GM12878 (cell line): Measurements from ENCODE around the gene WWOX. TPM values are rescaled to one million over a fixed set of nuclear protein-coding genes. Genes with fewer than 3 reads are reported as not detected.

ENCODE experiments used
- ATAC-seq: fragments of 200-7000 bp; cut with Tn5 transposase; 3 replicates; pipeline ENCODE4 v1.9.1; 2020; ENCODE audit warnings: mild to moderate bottlenecking, moderate library complexity
- BruUV-seq: library from RNA; stranded (reverse); fragments of 400-500 nt; replicated peaks from 2 replicates; lab custom pipeline; 2021; lab: Mats Ljungman, UMichigan
- CTCF ChIA-PET: fragments of 300-600 bp; sonication (Branson Sonifier 250); formaldehyde crosslinking; extraction: SDS; loops from one replicate; lab custom pipeline; 2021; ENCODE audit warnings: inconsistent platforms; lab: Yijun Ruan, JAX
- POLR2A ChIA-PET: fragments of 350-600 bp; formaldehyde crosslinking; extraction: SDS; loops from one replicate; lab custom pipeline; 2021; ENCODE audit warnings: inconsistent platforms; lab: Charles Lee
- RAD21 ChIA-PET: fragments of 300-600 bp; sonication (Branson Sonifier 250); formaldehyde crosslinking; loops from one replicate; lab custom pipeline; 2023; ENCODE audit warnings: antibody characterized with exemption; ENCODE audit not compliant: unreplicated experiment; lab: Charles Lee
- SMC1A ChIA-PET: fragments of 300-600 bp; sonication (Branson Sonifier 250); formaldehyde crosslinking; loops from one replicate; lab custom pipeline; 2023; ENCODE audit not compliant: unreplicated experiment, uncharacterized antibody; lab: Charles Lee
- DNase-seq: peaks from one replicate; pipeline ENCODE4 v3.0.0-alpha.2; 2011; ENCODE audit warnings: low read depth, low spot score
- FAIRE-seq: peaks from 3 replicates; lab custom pipeline; 2011; peaks lifted over from hg19 to GRCh38; lab: Jason Lieb, UNC
- H2AFZ ChIP-seq: 2 replicates; pipeline ENCODE4 v1.6.0; 2011; ENCODE audit warnings: low read depth, low read length, control low read depth; ENCODE audit not compliant: control insufficient read depth
- H3K27ac ChIP-seq: 2 replicates; pipeline ENCODE4 v1.5.1; 2011; ENCODE audit warnings: control low read depth; ENCODE audit not compliant: control insufficient read depth, insufficient read depth
- H3K27me3 ChIP-seq, 2 experiments: replicated peaks in 1 of 2; 2 replicates each; pipeline versions ENCODE4 v1.6.0 to v1.6.1; 2011; ENCODE audit warnings: low read length in 1 of 2; ENCODE audit not compliant: control insufficient read depth in 2 of 2, insufficient read depth in 2 of 2
- H3K36me3 ChIP-seq, 2 experiments: 2 replicates each; pipeline ENCODE4 v1.5.1; 2011; ENCODE audit warnings: low read length in 1 of 2; ENCODE audit not compliant: control insufficient read depth in 2 of 2, insufficient read depth in 2 of 2
- H3K4me1 ChIP-seq: 2 replicates; pipeline ENCODE4 v1.6.1; 2011; ENCODE audit warnings: mild to moderate bottlenecking, low read length, moderate library complexity, mixed read lengths; ENCODE audit not compliant: control insufficient read depth, insufficient read depth
- H3K4me2 ChIP-seq: 2 replicates; pipeline ENCODE4 v1.6.0; 2011; ENCODE audit warnings: control low read depth; ENCODE audit not compliant: control insufficient read depth, insufficient read depth
- H3K4me3 ChIP-seq: fragments of 200-600 bp; sonication (generic); 2 replicates; pipeline ENCODE4 v1.5.1; 2016
- H3K79me2 ChIP-seq: 2 replicates; pipeline ENCODE4 v1.6.0; 2011; ENCODE audit warnings: low read length; ENCODE audit not compliant: control insufficient read depth, insufficient read depth
- H3K9ac ChIP-seq: 2 replicates; pipeline ENCODE4 v1.8.0; 2011; ENCODE audit warnings: low read length, control low read depth, mixed read lengths; ENCODE audit not compliant: control insufficient read depth, insufficient read depth
- H3K9me3 ChIP-seq: replicated peaks from 3 replicates; pipeline ENCODE4 v1.5.1; 2011; ENCODE audit warnings: mild to moderate bottlenecking, low read length; ENCODE audit not compliant: control insufficient read depth, insufficient read depth
- H4K20me1 ChIP-seq: 2 replicates; pipeline ENCODE4 v1.6.0; 2011; ENCODE audit not compliant: control insufficient read depth, insufficient read depth
- ATF7 ChIP-seq: fragments of 450-650 bp; IDR thresholded peaks from 2 replicates; pipeline ENCODE4 v1.6.1; 2016; ENCODE audit warnings: low read depth, mild to moderate bottlenecking
- CEBPB ChIP-seq, 2 experiments: fragments of 150-350 bp in 1 of 2; IDR thresholded peaks; 2 replicates each; pipeline ENCODE4 v1.6.1; 2012 to 2014; ENCODE audit warnings: low read depth in 2 of 2, low read length in 2 of 2, borderline replicate concordance in 1 of 2, inconsistent platforms in 1 of 2
- CHD1 ChIP-seq: IDR thresholded peaks from 2 replicates; pipeline ENCODE4 v1.6.1; 2012; ENCODE audit warnings: low read depth, low read length, improper control_type of control experiment
- EED ChIP-seq: sonication (generic); IDR thresholded peaks from 2 replicates; pipeline ENCODE4 v1.6.1; 2016; ENCODE audit warnings: antibody characterized with exemption, low read depth
- ESRRA ChIP-seq: IDR thresholded peaks from 2 replicates; pipeline ENCODE4 v1.6.1; 2012; ENCODE audit warnings: mild to moderate bottlenecking, low read length, improper control_type of control experiment
- ETV6 ChIP-seq, 2 experiments: fragments of 450-650 bp in 1 of 2; IDR thresholded peaks in 1 of 2; conservative IDR thresholded peaks in 1 of 2; 2 replicates each; pipeline ENCODE4 v1.6.1; 2014; ENCODE audit warnings: antibody characterized with exemption in 1 of 2, borderline replicate concordance in 1 of 2, low read depth in 1 of 2, mild to moderate bottlenecking in 1 of 2, moderate library complexity in 1 of 2
- IRF5 ChIP-seq: fragments of 450-650 bp; IDR thresholded peaks from 2 replicates; pipeline ENCODE4 v1.6.1; 2017; ENCODE audit warnings: borderline replicate concordance
- KLF5 ChIP-seq: fragments of 450-650 bp; IDR thresholded peaks from 2 replicates; pipeline ENCODE4 v1.6.1; 2014; ENCODE audit warnings: mild to moderate bottlenecking; ENCODE audit not compliant: partially characterized antibody
- MEF2B ChIP-seq: fragments of 450-650 bp; IDR thresholded peaks from 2 replicates; pipeline ENCODE4 v1.6.1; 2018; ENCODE audit warnings: mild to moderate bottlenecking, moderate library complexity; ENCODE audit not compliant: partially characterized antibody, poor library complexity, severe bottlenecking
- MLLT1 ChIP-seq: fragments of 450-650 bp; IDR thresholded peaks from 2 replicates; pipeline ENCODE4 v1.6.1; 2016; ENCODE audit warnings: mild to moderate bottlenecking
- MTA2 ChIP-seq: fragments of 450-650 bp; IDR thresholded peaks from 2 replicates; pipeline ENCODE4 v1.6.1; 2016; ENCODE audit warnings: low read depth, mild to moderate bottlenecking, moderate library complexity
- MYB ChIP-seq: fragments of 150-350 bp; IDR thresholded peaks from 2 replicates; pipeline ENCODE4 v1.6.1; 2014; ENCODE audit warnings: mild to moderate bottlenecking, low read depth, low read length, borderline replicate concordance
- NFXL1 ChIP-seq: fragments of 450-650 bp; IDR thresholded peaks from 2 replicates; pipeline ENCODE4 v1.6.1; 2017; ENCODE audit warnings: antibody characterized with exemption, mild to moderate bottlenecking, borderline replicate concordance
- NFYB ChIP-seq: IDR thresholded peaks from 2 replicates; pipeline ENCODE4 v1.6.1; 2011; ENCODE audit warnings: low read depth, mild to moderate bottlenecking, low read length, improper control_type of control experiment, moderate library complexity; ENCODE audit not compliant: insufficient read depth
- SMAD1 ChIP-seq: fragments of 450-650 bp; IDR thresholded peaks from 2 replicates; pipeline ENCODE4 v1.6.1; 2018; ENCODE audit warnings: mild to moderate bottlenecking, low read depth; ENCODE audit not compliant: partially characterized antibody
- SMARCA5 ChIP-seq: fragments of 450-650 bp; IDR thresholded peaks from 2 replicates; pipeline ENCODE4 v1.6.1; 2017; ENCODE audit warnings: mild to moderate bottlenecking
- SRF ChIP-seq, 2 experiments: IDR thresholded peaks; 2 replicates each; pipeline ENCODE4 v1.6.1; 2011; ENCODE audit warnings: low read depth in 2 of 2, low read length in 2 of 2, mild to moderate bottlenecking in 1 of 2, moderate library complexity in 1 of 2
- TARDBP ChIP-seq: IDR thresholded peaks from 2 replicates; pipeline ENCODE4 v1.6.1; 2016; ENCODE audit warnings: borderline replicate concordance
- ZNF592 ChIP-seq: fragments of 450-650 bp; IDR thresholded peaks from 2 replicates; pipeline ENCODE4 v1.6.1; 2017; ENCODE audit warnings: mild to moderate bottlenecking, moderate library complexity
- WGBS: methylation state at CpG from one replicate; pipeline ENCODE4 v1.1.6; 2016; ENCODE audit warnings: low lambda C conversion rate; ENCODE audit not compliant: insufficient replicate concordance, insufficient coverage; ENCODE audit errors: missing lambda C conversion rate; 5-methylcytosine and 5-hydroxymethylcytosine counted together
- in situ Hi-C: fragments of 300-500 bp; cut with MboI; formaldehyde crosslinking; loops from 9 replicates; pipeline ENCODE4 v1.14.3; 2018; ENCODE audit warnings: mixed read lengths
- intact Hi-C: fragments of 100-400 bp; cut with micrococcal nuclease; formaldehyde crosslinking; loops from one replicate; pipeline ENCODE4 v1.14.2; 2022; ENCODE audit not compliant: unreplicated experiment
- polyA plus RNA-seq, 11 experiments: library from polyadenylated mRNA; depleted of rRNA in 4 of 11; unstranded in 6 of 11; stranded (reverse) in 5 of 11; fragments of >200 nt; fragmentation: Nextera tagmentation in 4 of 11; fragmentation: Illumina TruSeq in 1 of 11; extraction: Ambion mirVana in 4 of 11; extraction: Trizol in 1 of 11; gene quantifications; 1 replicate in 1 of 11; 2 replicates in 10 of 11; pipeline versions ENCODE4 v1.2.1 to v1.2.3, GENCODE V29; 2011 to 2016; ENCODE audit warnings: inconsistent platforms in 2 of 11, missing spikeins in 2 of 11, low read depth in 1 of 11
- total RNA-seq, 4 experiments: library from RNA; depleted of rRNA in 3 of 4; stranded (reverse); fragments of >200 nt in 3 of 4; fragmentation: Illumina TruSeq in 1 of 4; extraction: Trizol in 1 of 4; gene quantifications; 2 replicates each; pipeline versions ENCODE4 v1.2.1 to v1.2.3, GENCODE V29; 2013 to 2021

The WWOX gene
- total and polyA plus RNA-seq, 10 of the 15 experiments (the other 5 are each of a cell fraction or from before 2014, with no cell fraction given) = 2.8 to 24.4 (median 17.8) TPM

GRCh38 chr16:78446992-78447563 lies 347.6 kb downstream of the WWOX start:
- DNase-seq = no peak
- no peak overlapping the region for H2AFZ ChIP-seq
- H3K4me2 ChIP-seq = no peak overlapping the region
- H3K9me3 ChIP-seq = no peaks in the 10 kb centered on the region
- no peak overlapping the region for H3K27ac ChIP-seq
- H3K36me3 ChIP-seq = no peaks in the 10 kb centered on the region
- 69% methylated on average over 2 of the region's 2 CpGs for WGBS
- no peaks in the 10 kb centered on the region for H4K20me1 ChIP-seq
- no peak overlapping the region for H3K9ac ChIP-seq
- H3K27me3 ChIP-seq = no peaks in the 10 kb centered on the region
- FAIRE-seq = no peak
- CTCF ChIA-PET = interaction anchor here (1.1 to 1.2 kb wide), 2 partner anchors 8 to 9 kb away, joined by 3 read pairs; no protein-coding TSS in a partner anchor
- no peak overlapping the region for H3K4me3 ChIP-seq
- RAD21 ChIA-PET = no interaction called here
- no peaks in the 10 kb centered on the region for H3K4me1 ChIP-seq
- H3K79me2 ChIP-seq = no peaks in the 10 kb centered on the region
- ATAC-seq = no peak
- intact Hi-C loops = no loop called here
- BruUV-seq = no TSS peak
- POLR2A ChIA-PET = no interaction called here
- no peak for TF ChIP-seq SRF (IDR thresholded peaks at IDR 0.05; ENCODE audit: low read depth in 2 of 2, low read length in 2 of 2)
- TF ChIP-seq MTA2 = no peak
- TF ChIP-seq NFXL1 = no peak
- TF ChIP-seq SMARCA5 = no peak
- TF ChIP-seq MLLT1 = no peak
- no peak for TF ChIP-seq ZNF592
- TF ChIP-seq ETV6 (conservative IDR thresholded peaks at IDR 0.05 in 1 of 2, IDR thresholded peaks at IDR 0.05 in 1 of 2; ENCODE audit: borderline replicate concordance in 1 of 2, low read depth in 1 of 2) = no peak
- no peak for TF ChIP-seq KLF5
- TF ChIP-seq ATF7 = no peak
- TF ChIP-seq TARDBP = no peak
- no peak for TF ChIP-seq MEF2B
- TF ChIP-seq SMAD1 = no peak
- TF ChIP-seq ESRRA = no peak
- no peak for TF ChIP-seq EED
- no peak for TF ChIP-seq MYB
- no peak for TF ChIP-seq CEBPB (IDR thresholded peaks at IDR 0.05; ENCODE audit: borderline replicate concordance in 1 of 2, low read depth in 2 of 2, low read length in 2 of 2)
- no peak for TF ChIP-seq IRF5
- no peak for TF ChIP-seq NFYB
- no peak for TF ChIP-seq CHD1
- TF ChIP-seq, all 136 proteins: peak for 0
- SMC1A ChIA-PET = no interaction called here
- in situ Hi-C loops = no loop called here
